Astrocyte (in vitro differentiated cells and primary cell): ENCODE results near the gene TNFRSF25. TPM values are rescaled to one million over a fixed set of nuclear protein-coding genes. Genes with fewer than 3 reads are reported as not detected.

ENCODE experiments used
- DNase-seq: peaks from one replicate; pipeline ENCODE4 v3.0.0-alpha.2; 2010; ENCODE audit warnings: low read depth
- FAIRE-seq: peaks from 2 replicates; lab custom pipeline; 2011; peaks lifted over from hg19 to GRCh38; lab: Jason Lieb, UNC
- H2AFZ ChIP-seq: 2 replicates; pipeline ENCODE4 v1.6.0; 2012; ENCODE audit warnings: low read depth, low read length, inconsistent platforms
- H3K27ac ChIP-seq: 2 replicates; pipeline ENCODE4 v1.5.1; 2011; ENCODE audit warnings: low read depth, low read length, inconsistent platforms
- H3K27me3 ChIP-seq: 2 replicates; pipeline ENCODE4 v1.6.0; 2011; ENCODE audit warnings: low read length, inconsistent platforms; ENCODE audit not compliant: insufficient read depth
- H3K36me3 ChIP-seq: 2 replicates; pipeline ENCODE4 v1.5.1; 2011; ENCODE audit warnings: low read length, inconsistent platforms; ENCODE audit not compliant: insufficient read depth
- H3K4me1 ChIP-seq: 2 replicates; pipeline ENCODE4 v1.5.1; 2011; ENCODE audit warnings: low read length, inconsistent platforms; ENCODE audit not compliant: insufficient read depth
- H3K4me2 ChIP-seq: 2 replicates; pipeline ENCODE4 v1.6.0; 2012; ENCODE audit warnings: low read length, inconsistent platforms
- H3K4me3 ChIP-seq: 2 replicates; pipeline ENCODE4 v1.5.1; 2011; ENCODE audit warnings: low read depth, mild to moderate bottlenecking, low read length, inconsistent platforms; ENCODE audit not compliant: insufficient read depth
- H3K79me2 ChIP-seq: 2 replicates; pipeline ENCODE4 v1.6.0; 2012; ENCODE audit warnings: mild to moderate bottlenecking, low read length, inconsistent platforms; ENCODE audit not compliant: insufficient read depth
- H3K9ac ChIP-seq: 2 replicates; pipeline ENCODE4 v1.6.0; 2012; ENCODE audit warnings: mild to moderate bottlenecking, low read length, inconsistent platforms
- H3K9me3 ChIP-seq: 2 replicates; pipeline ENCODE4 v1.5.1; 2012; ENCODE audit warnings: low read depth, mild to moderate bottlenecking, low read length, inconsistent platforms; ENCODE audit not compliant: insufficient read depth
- H4K20me1 ChIP-seq: 2 replicates; pipeline ENCODE4 v1.6.0; 2012; ENCODE audit warnings: low read length, inconsistent platforms; ENCODE audit not compliant: insufficient read depth
- H3K27ac Mint-ChIP-seq: one replicate; pipeline ENCODE4 v1.8.0; 2021; ENCODE audit warnings: mild to moderate bottlenecking, mixed read lengths; ENCODE audit not compliant: unreplicated experiment
- H3K27me3 Mint-ChIP-seq: one replicate; pipeline ENCODE4 v1.8.0; 2021; ENCODE audit warnings: low read depth, mixed read lengths; ENCODE audit not compliant: unreplicated experiment
- H3K36me3 Mint-ChIP-seq: one replicate; pipeline ENCODE4 v1.8.0; 2021; ENCODE audit warnings: low read depth, mixed read lengths; ENCODE audit not compliant: unreplicated experiment
- H3K4me1 Mint-ChIP-seq: one replicate; pipeline ENCODE4 v1.8.0; 2021; ENCODE audit warnings: low read depth, mixed read lengths; ENCODE audit not compliant: unreplicated experiment
- H3K4me3 Mint-ChIP-seq: one replicate; pipeline ENCODE4 v1.8.0; 2021; ENCODE audit warnings: mild to moderate bottlenecking, moderate library complexity, mixed read lengths; ENCODE audit not compliant: unreplicated experiment
- H3K9me3 Mint-ChIP-seq: one replicate; pipeline ENCODE4 v1.8.0; 2021; ENCODE audit warnings: mild to moderate bottlenecking, mixed read lengths; ENCODE audit not compliant: unreplicated experiment
- EZH2 ChIP-seq: IDR thresholded peaks from 2 replicates; pipeline ENCODE4 v1.6.1; 2012; ENCODE audit warnings: mild to moderate bottlenecking, low read length, inconsistent platforms; ENCODE audit not compliant: insufficient read depth
- total RNA-seq: library from RNA; stranded (reverse); gene quantifications from 2 replicates; pipeline ENCODE4 v1.2.1, GENCODE V29; 2021
- TF ChIP-seq, protein P1 (sequence below): IDR thresholded peaks from 2 replicates; pipeline ENCODE4 v1.5.1; 2011; ENCODE audit warnings: low read depth, mild to moderate bottlenecking, inconsistent platforms, low read length, moderate library complexity; ENCODE audit not compliant: insufficient read depth

Gene TNFRSF25
- total RNA-seq, 1 donor from 2014 or later = 18.8 TPM

DNA sequence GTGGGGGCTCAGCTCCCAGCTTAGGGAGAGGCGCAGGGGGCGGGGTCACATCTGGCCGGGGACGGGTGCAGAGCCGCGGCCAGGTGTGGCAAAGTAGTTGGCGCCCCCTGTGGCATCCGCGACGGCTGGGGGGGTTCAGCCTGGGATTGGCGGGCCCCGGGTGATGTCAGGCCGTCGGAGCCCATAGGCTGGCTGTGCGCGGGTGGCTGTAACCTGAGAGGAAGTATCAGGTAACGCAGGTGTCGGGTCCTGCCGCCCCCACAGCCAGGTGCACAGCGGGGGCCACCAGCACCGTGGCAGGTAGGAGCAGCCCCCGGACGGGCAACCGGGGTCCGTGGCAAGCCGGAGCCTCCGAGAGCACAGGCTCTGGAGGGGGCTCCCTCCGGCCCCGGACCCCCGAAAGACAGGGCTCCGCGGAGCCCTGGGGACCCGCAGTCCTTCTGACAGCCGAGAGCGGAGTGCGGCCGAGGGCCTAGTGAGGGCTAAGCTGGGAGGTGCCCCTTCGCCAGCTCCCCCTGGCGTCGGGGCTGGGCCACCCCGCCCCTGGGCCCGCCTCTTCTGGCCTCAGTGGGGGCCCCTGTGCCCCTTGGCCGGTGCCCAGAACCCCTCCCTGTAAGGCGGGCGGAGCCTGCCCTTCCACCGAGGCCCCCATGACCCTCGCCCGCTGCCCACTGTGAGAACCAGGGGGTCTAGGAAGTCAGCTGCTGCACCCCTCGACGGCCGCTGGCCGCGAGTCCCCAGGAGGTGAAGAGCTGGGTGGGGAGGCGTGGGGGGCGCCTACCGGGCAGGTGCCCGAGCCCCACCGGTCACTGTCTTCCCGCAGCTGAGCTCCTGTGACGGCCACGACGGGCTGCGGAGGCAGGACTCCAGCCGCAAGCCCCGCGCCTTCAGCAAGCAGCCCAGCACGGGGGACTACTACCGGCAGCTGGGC is 17.9 kb downstream of the TNFRSF25 start:
- Mint-ChIP-seq H3K4me3 (no peak overlapping the region), H3K9me3 (peaks cover 2% of the 10 kb centered on the region), H3K36me3 (peaks cover 4% of the 10 kb centered on the region), H3K4me1 (no peaks in the 10 kb centered on the region), H3K27ac (no peak overlapping the region), H3K27me3 (peaks cover 41% of the 10 kb centered on the region)
- H3K9ac ChIP-seq = no peak overlapping the region
- H3K79me2 ChIP-seq = no peaks in the 10 kb centered on the region
- no peaks in the 10 kb centered on the region for H3K4me1 ChIP-seq
- FAIRE-seq (no peak), DNase-seq (no peak)
- peaks cover 31% of the 10 kb centered on the region for H3K27me3 ChIP-seq
- H2AFZ ChIP-seq = no peak overlapping the region
- H3K9me3 ChIP-seq = no peaks in the 10 kb centered on the region
- no peak overlapping the region for H3K4me3 ChIP-seq
- peak overlapping the region; percentile 11 for H3K4me2 ChIP-seq
- H3K36me3 ChIP-seq = no peaks in the 10 kb centered on the region
- peak; percentile 88 for TF ChIP-seq EZH2
- TF ChIP-seq, protein P1, sequence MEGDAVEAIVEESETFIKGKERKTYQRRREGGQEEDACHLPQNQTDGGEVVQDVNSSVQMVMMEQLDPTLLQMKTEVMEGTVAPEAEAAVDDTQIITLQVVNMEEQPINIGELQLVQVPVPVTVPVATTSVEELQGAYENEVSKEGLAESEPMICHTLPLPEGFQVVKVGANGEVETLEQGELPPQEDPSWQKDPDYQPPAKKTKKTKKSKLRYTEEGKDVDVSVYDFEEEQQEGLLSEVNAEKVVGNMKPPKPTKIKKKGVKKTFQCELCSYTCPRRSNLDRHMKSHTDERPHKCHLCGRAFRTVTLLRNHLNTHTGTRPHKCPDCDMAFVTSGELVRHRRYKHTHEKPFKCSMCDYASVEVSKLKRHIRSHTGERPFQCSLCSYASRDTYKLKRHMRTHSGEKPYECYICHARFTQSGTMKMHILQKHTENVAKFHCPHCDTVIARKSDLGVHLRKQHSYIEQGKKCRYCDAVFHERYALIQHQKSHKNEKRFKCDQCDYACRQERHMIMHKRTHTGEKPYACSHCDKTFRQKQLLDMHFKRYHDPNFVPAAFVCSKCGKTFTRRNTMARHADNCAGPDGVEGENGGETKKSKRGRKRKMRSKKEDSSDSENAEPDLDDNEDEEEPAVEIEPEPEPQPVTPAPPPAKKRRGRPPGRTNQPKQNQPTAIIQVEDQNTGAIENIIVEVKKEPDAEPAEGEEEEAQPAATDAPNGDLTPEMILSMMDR = no peak
- no peak overlapping the region for H3K27ac ChIP-seq
- no peaks in the 10 kb centered on the region for H4K20me1 ChIP-seq

DNA sequence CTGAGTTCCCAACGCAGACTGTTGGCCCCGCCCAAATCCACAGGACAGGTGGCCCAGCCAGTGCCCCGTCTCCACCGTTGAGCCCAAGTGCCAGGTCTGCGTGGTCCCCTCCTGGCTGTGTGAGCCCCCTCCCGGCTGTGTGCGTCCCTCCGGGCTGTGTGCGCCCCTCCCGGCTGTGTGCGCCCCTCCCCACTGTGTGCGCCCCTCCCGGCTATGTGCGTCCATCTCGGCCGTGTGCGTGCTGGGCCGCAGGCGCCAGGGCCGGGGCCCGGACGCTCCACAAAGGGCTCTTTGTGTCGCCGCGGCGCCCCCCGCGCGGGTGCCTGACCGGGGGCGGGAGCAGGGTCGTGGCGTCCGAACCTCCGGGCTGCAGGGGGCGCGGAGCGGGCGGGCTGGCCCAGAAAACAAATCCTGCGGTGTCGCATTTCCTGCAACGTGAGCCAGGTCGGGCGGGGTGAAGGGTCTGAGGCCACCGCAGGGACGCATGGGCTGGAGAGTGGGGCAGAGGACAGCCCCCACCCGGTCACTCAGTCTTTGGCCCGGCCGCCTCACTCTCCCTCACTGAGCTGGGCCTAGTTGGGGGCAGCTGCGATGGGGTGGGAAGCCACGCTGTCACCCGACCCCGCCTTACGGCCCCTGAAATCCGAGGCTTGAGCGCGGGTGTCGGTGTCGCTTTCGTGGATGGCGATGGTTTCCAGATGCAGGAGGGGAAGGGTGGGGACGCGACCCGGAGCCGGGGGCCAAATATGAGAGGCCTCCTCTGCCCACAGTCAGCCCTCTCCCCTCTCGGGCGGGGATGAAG is 18.8 kb downstream of the TNFRSF25 start:
- peaks cover 40% of the 10 kb centered on the region for H3K27me3 Mint-ChIP-seq
- DNase-seq = no peak
- no peak overlapping the region for H3K4me3 ChIP-seq

More for the DNA sequence above, 18.8 kb downstream of the TNFRSF25 start:
- no peak overlapping the region for H3K9ac ChIP-seq
- Mint-ChIP-seq H3K27ac (no peak overlapping the region), H3K9me3 (peaks cover 2% of the 10 kb centered on the region), H3K4me3 (no peak overlapping the region), H3K36me3 (peaks cover 4% of the 10 kb centered on the region), H3K4me1 (no peaks in the 10 kb centered on the region)
- H2AFZ ChIP-seq = no peak overlapping the region
- H3K79me2 ChIP-seq = no peaks in the 10 kb centered on the region
- no peak for FAIRE-seq
- H3K4me1 ChIP-seq = no peaks in the 10 kb centered on the region
- peaks cover 25% of the 10 kb centered on the region for H3K27me3 ChIP-seq
- H3K36me3 ChIP-seq = no peaks in the 10 kb centered on the region
- H4K20me1 ChIP-seq = no peaks in the 10 kb centered on the region
- TF ChIP-seq EZH2 = peak; percentile 87
- TF ChIP-seq, protein P1 = no peak
- H3K4me2 ChIP-seq = no peak overlapping the region
- H3K9me3 ChIP-seq = no peaks in the 10 kb centered on the region
- H3K27ac ChIP-seq = no peak overlapping the region
